HG02884 (cell line): Measurements from ENCODE around the gene HPX.
"Not testable (repeated sequence)": the region's sequence is repeated elsewhere in the genome, so short reads cannot be mapped to it uniquely, and the experiment has no call there.

Experiments
- ATAC-seq: cut with Tn5 transposase; IDR thresholded peaks from one replicate; pipeline ENCODE4 v1.9.1; 2021; ENCODE audit warnings: mild to moderate bottlenecking, moderate library complexity; ENCODE audit not compliant: unreplicated experiment

Gene HPX

DNA sequence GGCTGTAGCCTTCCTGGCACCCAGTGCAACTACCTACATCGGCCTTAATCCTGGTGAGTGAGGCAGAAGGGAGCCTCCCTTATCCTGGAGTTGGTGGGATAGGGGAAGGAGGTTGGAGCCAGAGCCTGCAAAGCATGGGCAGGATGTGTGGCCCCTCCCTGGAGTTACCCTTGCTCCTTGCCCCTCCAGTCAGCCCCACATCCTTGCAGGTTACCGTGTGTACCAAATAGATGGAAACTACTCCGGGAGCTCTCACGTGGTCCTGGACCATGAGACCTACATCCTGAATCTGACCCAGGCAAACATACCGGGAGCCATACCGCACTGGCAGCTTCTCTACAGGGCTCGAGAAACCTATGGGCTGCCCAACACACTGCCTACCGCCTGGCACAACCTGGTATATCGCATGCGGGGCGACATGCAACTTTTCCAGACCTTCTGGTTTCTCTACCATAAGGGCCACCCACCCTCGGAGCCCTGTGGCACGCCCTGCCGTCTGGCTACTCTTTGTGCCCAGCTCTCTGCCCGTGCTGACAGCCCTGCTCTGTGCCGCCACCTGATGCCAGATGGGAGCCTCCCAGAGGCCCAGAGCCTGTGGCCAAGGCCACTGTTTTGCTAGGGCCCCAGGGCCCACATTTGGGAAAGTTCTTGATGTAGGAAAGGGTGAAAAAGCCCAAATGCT, 46.7 kb downstream of the HPX start:
- ATAC-seq, result no peak

DNA sequence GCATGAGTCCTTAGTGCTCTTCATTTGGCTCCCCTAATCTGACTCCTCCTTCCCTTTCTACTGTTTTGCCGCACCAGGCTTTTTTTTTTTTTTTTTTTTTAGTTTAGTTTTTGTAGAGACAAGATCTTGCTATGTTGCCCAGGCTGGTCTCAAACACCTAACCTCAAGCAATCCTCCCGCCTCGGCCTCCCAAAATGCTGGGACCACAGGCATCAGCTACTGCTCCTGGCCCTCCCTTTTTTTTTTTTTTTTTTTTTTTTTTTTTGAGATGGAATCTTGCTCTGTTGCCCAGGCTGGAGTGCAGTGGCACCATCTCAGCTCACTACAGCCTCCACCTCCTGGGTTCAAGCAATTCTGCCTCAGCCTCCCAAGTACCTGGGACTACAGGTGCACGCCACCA, 48.5 kb downstream of the HPX start:
- not testable (repeated sequence) for ATAC-seq

DNA sequence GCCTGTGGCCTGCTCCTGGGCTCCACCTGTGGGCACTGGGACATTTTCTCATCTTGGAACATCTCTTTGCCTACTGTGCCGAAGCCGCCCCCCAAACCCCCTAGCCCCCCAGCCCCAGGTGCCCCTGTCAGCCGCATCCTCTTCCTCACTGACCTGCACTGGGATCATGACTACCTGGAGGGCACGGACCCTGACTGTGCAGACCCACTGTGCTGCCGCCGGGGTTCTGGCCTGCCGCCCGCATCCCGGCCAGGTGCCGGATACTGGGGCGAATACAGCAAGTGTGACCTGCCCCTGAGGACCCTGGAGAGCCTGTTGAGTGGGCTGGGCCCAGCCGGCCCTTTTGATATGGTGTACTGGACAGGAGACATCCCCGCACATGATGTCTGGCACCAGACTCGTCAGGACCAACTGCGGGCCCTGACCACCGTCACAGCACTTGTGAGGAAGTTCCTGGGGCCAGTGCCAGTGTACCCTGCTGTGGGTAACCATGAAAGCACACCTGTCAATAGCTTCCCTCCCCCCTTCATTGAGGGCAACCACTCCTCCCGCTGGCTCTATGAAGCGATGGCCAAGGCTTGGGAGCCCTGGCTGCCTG, 49.2 kb downstream of the HPX start:
- no peak for ATAC-seq

DNA sequence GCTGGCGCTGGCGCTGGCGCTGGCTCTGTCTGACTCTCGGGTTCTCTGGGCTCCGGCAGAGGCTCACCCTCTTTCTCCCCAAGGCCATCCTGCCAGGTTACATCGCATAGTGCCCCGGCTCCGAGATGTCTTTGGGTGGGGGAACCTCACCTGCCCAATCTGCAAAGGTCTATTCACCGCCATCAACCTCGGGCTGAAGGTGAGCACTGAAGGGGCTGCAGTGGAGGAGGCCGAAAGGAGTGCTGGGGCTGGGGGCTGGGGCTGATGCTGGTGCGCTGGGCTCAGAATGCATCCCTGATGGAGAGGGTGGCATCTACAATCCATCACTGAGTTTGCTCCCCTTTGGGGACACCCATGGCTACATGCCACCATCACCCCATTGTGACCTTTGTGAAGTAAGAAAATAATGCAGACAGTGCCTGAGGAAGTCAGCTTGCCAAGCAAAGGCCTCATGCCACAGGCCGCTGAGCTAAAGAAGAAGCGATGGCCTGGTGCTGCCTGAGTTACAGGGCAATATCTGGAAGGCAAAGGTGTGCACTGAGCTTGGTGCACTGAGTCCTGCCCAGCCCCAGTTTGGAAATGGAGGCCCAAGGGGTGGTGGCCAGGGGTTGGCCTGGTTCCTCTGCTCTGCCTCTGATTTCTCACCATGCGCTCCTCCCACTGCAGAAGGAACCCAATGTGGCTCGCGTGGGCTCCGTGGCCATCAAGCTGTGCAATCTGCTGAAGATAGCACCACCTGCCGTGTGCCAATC, 49.9 kb downstream of the HPX start:
- no peak for ATAC-seq

DNA sequence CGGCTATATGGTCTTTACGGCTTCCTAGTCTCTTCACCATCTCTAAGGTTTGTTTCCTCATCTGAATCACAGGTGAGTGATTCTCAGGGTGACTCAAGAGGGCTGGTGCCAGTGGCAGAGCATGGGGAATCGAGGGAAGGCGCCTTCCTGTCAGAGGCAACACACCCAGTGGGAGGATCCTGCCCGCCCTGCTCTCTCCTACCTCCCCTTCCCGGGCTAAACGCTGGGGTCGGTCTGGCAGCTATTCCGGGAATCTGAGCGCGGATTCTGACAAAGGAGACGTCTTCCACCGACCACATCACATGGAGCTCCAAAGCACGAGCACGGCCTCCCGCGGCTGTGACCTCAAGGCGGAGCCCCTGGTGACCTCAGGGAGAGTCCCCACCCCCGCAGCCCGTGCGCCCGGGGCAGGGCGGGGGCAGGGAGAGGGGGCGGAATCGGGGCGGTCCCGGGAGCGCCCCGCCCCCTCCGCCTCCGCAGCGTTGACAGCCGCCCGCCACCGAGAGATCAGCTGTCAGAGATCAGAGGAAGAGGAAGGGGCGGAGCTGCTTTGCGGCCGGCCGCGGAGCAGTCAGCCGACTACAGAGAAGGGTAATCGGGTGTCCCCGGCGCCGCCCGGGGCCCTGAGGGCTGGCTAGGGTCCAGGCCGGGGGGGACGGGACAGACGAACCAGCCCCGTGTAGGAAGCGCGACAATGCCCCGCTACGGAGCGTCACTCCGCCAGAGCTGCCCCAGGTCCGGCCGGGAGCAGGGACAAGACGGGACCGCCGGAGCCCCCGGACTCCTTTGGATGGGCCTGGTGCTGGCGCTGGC, 50.7 kb downstream of the HPX start, which contains the start of gene SMPD1:
Gene SMPD1, plus strand, starts transcription at position 570 of the 813 bp plus-strand sequence. Its CDS starts 125 bp downstream, at position 695.
- peak; percentile 95 for ATAC-seq

DNA sequence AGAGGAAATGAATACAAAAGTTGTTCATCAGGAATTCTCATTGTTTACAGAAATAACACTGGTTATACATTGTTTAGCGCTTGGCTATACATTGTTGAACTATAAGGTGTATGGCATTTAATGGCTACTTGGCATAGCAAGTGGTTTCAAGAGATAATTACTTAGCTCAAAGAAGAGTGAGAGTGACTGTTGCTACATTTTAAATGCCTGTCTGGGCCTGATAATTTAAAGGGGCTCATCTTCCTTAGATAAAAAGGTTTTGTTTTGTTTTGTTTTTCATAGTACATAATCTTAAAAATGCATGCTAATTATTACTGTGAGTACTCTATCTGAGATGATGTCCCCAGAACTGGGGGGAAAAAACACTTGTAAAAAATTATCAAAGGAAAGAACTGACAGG, 52.0 kb downstream of the HPX start:
- ATAC-seq, result no peak

DNA sequence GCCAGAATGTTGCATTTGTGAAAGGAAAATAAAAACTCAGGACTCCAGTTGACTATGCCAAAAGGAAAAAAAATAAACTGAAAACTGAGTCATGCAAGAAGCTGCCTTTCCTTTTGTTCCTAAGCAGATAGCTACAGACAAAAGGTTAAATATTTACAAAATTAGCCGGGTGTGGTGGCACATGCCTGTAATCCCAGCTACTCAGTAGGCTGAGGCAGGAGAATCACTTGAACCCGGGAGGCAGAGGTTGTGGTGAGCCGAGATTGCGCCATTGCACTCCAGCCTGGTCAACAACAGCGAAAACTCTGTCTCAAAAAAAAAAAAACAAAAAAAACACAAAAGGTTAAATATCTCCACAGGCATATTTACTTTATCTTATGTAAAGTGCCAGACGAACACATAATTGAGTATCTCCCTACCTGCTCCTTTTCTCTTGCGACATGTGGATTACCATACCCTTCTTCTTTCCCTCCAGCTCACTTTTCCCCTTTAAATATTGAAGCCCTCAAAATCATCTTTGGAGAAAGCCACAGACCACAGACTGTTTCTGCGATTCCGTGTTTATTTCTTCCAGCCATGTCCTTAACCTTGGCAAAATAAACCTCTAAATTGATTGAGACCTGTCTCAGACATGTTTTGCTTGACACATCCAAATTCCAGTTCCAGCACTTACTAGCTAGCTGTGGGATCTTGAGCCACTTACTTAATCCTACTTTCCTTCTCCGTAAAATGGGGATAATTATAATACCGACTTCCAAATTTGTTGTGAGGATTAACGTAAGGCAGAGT, 52.8 kb downstream of the HPX start:
- no peak for ATAC-seq

DNA sequence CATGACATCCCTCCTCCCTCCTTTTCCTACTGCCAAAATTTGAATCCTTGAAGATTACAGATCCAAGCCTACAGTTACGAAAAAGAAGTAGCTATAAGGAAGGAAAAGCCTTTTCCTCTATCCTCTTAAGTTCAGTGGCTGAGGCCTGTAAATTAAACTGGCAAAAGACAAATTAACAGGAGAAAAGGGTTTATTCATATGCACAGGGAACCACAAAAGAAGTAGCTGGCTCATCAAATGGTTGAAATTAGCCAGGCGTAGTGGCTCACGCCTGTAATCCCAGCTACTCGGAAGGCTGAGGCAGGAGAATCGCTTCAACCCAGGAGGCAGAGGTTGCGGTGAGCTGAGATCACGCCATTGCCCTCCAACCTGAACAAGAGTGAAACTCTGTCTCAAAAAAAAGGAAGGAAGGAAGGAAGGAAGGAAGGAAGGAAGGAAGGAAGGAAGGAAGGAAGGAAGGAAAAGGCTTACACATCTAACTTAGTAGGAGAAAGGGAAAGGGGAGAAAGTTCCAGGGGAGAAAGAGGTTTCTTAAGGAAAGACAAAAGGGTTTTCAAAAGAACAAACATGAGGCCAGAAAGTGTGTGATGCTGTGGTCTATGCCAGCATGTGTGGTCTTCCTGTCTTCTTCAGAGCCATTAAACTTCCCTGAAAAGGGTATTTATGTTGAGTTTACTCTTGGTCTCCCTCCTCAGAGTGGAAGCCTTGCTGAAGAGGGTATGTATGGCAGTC, 55.6 kb downstream of the HPX start:
- ATAC-seq, result no peak
